IMR-90 (cell line): ENCODE results near the gene SH3D21. TPM values are rescaled to one million over a fixed set of nuclear protein-coding genes. Genes with fewer than 3 reads are reported as not detected.

Source experiments
- ATAC-seq: fragments of 200-7000 bp; cut with Tn5 transposase; 2 replicates; pipeline ENCODE4 v1.9.1; 2020; ENCODE audit warnings: low read depth, mild to moderate bottlenecking, moderate library complexity
- BruUV-seq: library from RNA; stranded (reverse); fragments of 400-500 nt; replicated peaks from 2 replicates; lab custom pipeline; 2021; lab: Mats Ljungman, UMichigan
- CTCF ChIA-PET: fragments of 300-600 bp; formaldehyde crosslinking; extraction: SDS; loops from one replicate; lab custom pipeline; 2021; ENCODE audit warnings: antibody characterized with exemption; lab: Yijun Ruan, JAX
- POLR2A ChIA-PET: fragments of 300-600 bp; sonication (Branson Sonifier 250); formaldehyde crosslinking; loops from one replicate; lab custom pipeline; 2022; ENCODE audit warnings: antibody characterized with exemption; ENCODE audit not compliant: unreplicated experiment; lab: Charles Lee
- DNase-seq: peaks from one replicate; pipeline ENCODE4 v3.0.0; 2013
- H2AFZ ChIP-seq: replicated peaks from 2 replicates; pipeline ENCODE3; 2013; ENCODE audit warnings: low read length, mild to moderate bottlenecking; ENCODE audit not compliant: poor library complexity
- H2AK5ac ChIP-seq: 2 replicates; pipeline ENCODE4 v1.6.1; 2013; ENCODE audit warnings: low read depth, low read length, inconsistent platforms
- H2AK9ac ChIP-seq: replicated peaks from 2 replicates; pipeline ENCODE3; 2013; ENCODE audit warnings: mild to moderate bottlenecking, low read depth, low read length, moderate library complexity; ENCODE audit not compliant: poor library complexity
- H2BK120ac ChIP-seq: 2 replicates; pipeline ENCODE4 v1.6.1; 2013; ENCODE audit warnings: low read depth, low read length, inconsistent platforms
- H2BK15ac ChIP-seq: 3 replicates; pipeline ENCODE4 v1.6.1; 2013; ENCODE audit warnings: low read depth, low read length, inconsistent platforms
- H2BK20ac ChIP-seq: 2 replicates; pipeline ENCODE4 v1.6.1; 2013; ENCODE audit warnings: low read depth, mild to moderate bottlenecking, inconsistent platforms, low read length, moderate library complexity
- H2BK5ac ChIP-seq: 2 replicates; pipeline ENCODE4 v1.6.1; 2013; ENCODE audit warnings: mild to moderate bottlenecking, low read depth, low read length, inconsistent platforms; ENCODE audit not compliant: poor library complexity, severe bottlenecking
- H3K14ac ChIP-seq: replicated peaks from 2 replicates; pipeline ENCODE4 v1.6.1; 2013; ENCODE audit warnings: low read depth, low read length, inconsistent platforms
- H3K18ac ChIP-seq: 2 replicates; pipeline ENCODE4 v1.6.1; 2013; ENCODE audit warnings: low read depth, low read length, control low read depth
- H3K23ac ChIP-seq: 2 replicates; pipeline ENCODE4 v1.6.1; 2013; ENCODE audit warnings: low read depth, low read length, inconsistent platforms
- H3K27ac ChIP-seq: 2 replicates; pipeline ENCODE4 v1.5.1; 2013; ENCODE audit warnings: mild to moderate bottlenecking, control low read depth, low read length; ENCODE audit not compliant: insufficient read depth
- H3K27me3 ChIP-seq: 2 replicates; pipeline ENCODE4 v1.6.1; 2013; ENCODE audit warnings: low read length; ENCODE audit not compliant: control insufficient read depth, insufficient read depth
- H3K36me3 ChIP-seq: 2 replicates; pipeline ENCODE4 v1.6.1; 2013; ENCODE audit warnings: low read length, mixed read lengths; ENCODE audit not compliant: control insufficient read depth, insufficient read depth
- H3K4ac ChIP-seq: 2 replicates; pipeline ENCODE4 v1.6.1; 2013; ENCODE audit warnings: low read depth, low read length, inconsistent platforms
- H3K4me1 ChIP-seq: 2 replicates; pipeline ENCODE4 v1.6.1; 2013; ENCODE audit warnings: low read length, mixed read lengths; ENCODE audit not compliant: control insufficient read depth, insufficient read depth
- H3K4me2 ChIP-seq: 2 replicates; pipeline ENCODE4 v1.6.1; 2013; ENCODE audit warnings: low read depth, mild to moderate bottlenecking, control low read depth, low read length, moderate library complexity
- H3K4me3 ChIP-seq: 2 replicates; pipeline ENCODE4 v1.5.1; 2013; ENCODE audit warnings: low read depth, mild to moderate bottlenecking, control low read depth, low read length, moderate library complexity; ENCODE audit not compliant: insufficient read depth
- H3K56ac ChIP-seq: 2 replicates; pipeline ENCODE4 v1.6.1; 2013; ENCODE audit warnings: low read length, inconsistent platforms; ENCODE audit not compliant: insufficient read depth; ENCODE audit errors: extremely low read depth
- H3K79me1 ChIP-seq, 2 experiments: 2 replicates each; pipeline ENCODE4 v1.6.1; 2013; ENCODE audit warnings: low read length in 2 of 2, inconsistent platforms in 1 of 2, low read depth in 1 of 2
- H3K9ac ChIP-seq: 2 replicates; pipeline ENCODE4 v1.6.1; 2013; ENCODE audit warnings: low read depth, low read length, control low read depth
- H3K9me1 ChIP-seq: 2 replicates; pipeline ENCODE4 v1.6.1; 2013; ENCODE audit warnings: low read length, inconsistent platforms; ENCODE audit not compliant: insufficient read depth
- H3K9me3 ChIP-seq: 2 replicates; pipeline ENCODE4 v1.6.1; 2013; ENCODE audit warnings: low read length; ENCODE audit not compliant: control insufficient read depth, insufficient read depth
- H4K20me1 ChIP-seq: 2 replicates; pipeline ENCODE4 v1.6.1; 2013; ENCODE audit warnings: low read length, inconsistent platforms; ENCODE audit not compliant: insufficient read depth
- H4K5ac ChIP-seq: 2 replicates; pipeline ENCODE4 v1.6.1; 2013; ENCODE audit warnings: mild to moderate bottlenecking, low read depth, low read length, control low read depth
- H4K8ac ChIP-seq, 2 experiments: 2 replicates each; pipeline ENCODE4 v1.6.1; 2013; ENCODE audit warnings: low read depth in 2 of 2, low read length in 2 of 2, control low read depth in 1 of 2, inconsistent platforms in 1 of 2
- H4K91ac ChIP-seq: 2 replicates; pipeline ENCODE4 v1.6.1; 2013; ENCODE audit warnings: low read depth, low read length, inconsistent platforms; ENCODE audit not compliant: insufficient read depth
- ELK1 ChIP-seq: fragments of 150-350 bp; IDR thresholded peaks from 2 replicates; pipeline ENCODE4 v1.6.1; 2016; ENCODE audit warnings: low read depth, mild to moderate bottlenecking, low read length, moderate library complexity, borderline replicate concordance
- RAD21 ChIP-seq: IDR thresholded peaks from 2 replicates; pipeline ENCODE4 v1.6.1; 2012; ENCODE audit warnings: low read length, improper control_type of control experiment
- RCOR1 ChIP-seq: IDR thresholded peaks from 2 replicates; pipeline ENCODE4 v1.6.1; 2012; ENCODE audit warnings: mild to moderate bottlenecking, low read length, improper control_type of control experiment; ENCODE audit not compliant: insufficient replicate concordance
- WGBS, 2 experiments: methylation state at CpG; one replicate each; pipeline versions ENCODE4 v1.1.5 to v1.1.7; 2013; ENCODE audit warnings: missing lambda C conversion rate in 2 of 2; ENCODE audit not compliant: insufficient read length in 1 of 2; ENCODE audit errors: extremely low coverage in 2 of 2; 5-methylcytosine and 5-hydroxymethylcytosine counted together
- dilution Hi-C: fragments of 300-500 bp; cut with HindIII; formaldehyde crosslinking; loops from one replicate; pipeline ENCODE4 v1.14.3; 2018; ENCODE audit warnings: low sequenced_read_pairs; ENCODE audit not compliant: unreplicated experiment
- in situ Hi-C: fragments of 300-500 bp; cut with MboI; formaldehyde crosslinking; loops from 3 replicates; pipeline ENCODE4 v1.14.3; 2019; ENCODE audit warnings: low sequenced_read_pairs, inconsistent platforms, mixed read lengths
- intact Hi-C: fragments of 100-400 bp; cut with micrococcal nuclease; formaldehyde crosslinking; loops from 2 replicates; pipeline ENCODE4 v1.10.0; 2022
- polyA plus RNA-seq, 3 experiments: library from polyadenylated mRNA; depleted of rRNA; stranded (reverse); fragments of >200 nt; gene quantifications; 2 replicates each; pipeline ENCODE4 v1.2.3, GENCODE V29; 2012; ENCODE audit warnings: low replicate concordance in 1 of 3
- total RNA-seq: library from RNA; depleted of rRNA; stranded (reverse); fragments of >200 nt; gene quantifications from 2 replicates; pipeline ENCODE4 v1.2.3, GENCODE V29; 2012

SH3D21 gene
- total and polyA plus RNA-seq, 2 of the 4 experiments (the other 2 are of a cell fraction) = 1.8 to 11.9 TPM

- Histone ChIP-seq H3K4ac (peak overlapping the region; percentile 100), H3K4me2 (no peak overlapping the region), H3K14ac (peak overlapping the region; percentile 87), H3K27ac (peak overlapping the region; percentile 91), H4K8ac (peak overlapping the region; percentile 78 to 98; a peak in 3 of 4 replicates), H2AK5ac (peak overlapping the region; percentile 98), H4K20me1 (no peaks in the 10 kb centered on the region), H3K23ac (peak overlapping the region; percentile 83; the same call in 1 of the 2 replicates), H3K79me1 (peaks cover 13 to 73% of the 10 kb centered on the region in 2 experiments; a peak in 3 of 4 replicates), H3K4me3 (no peak overlapping the region), H2BK15ac (peak overlapping the region; percentile 97; the same call in 2 of the 3 replicates), H3K9me3 (no peaks in the 10 kb centered on the region), H2BK120ac (peak overlapping the region; percentile 99), H2AFZ (no peak overlapping the region), H3K27me3 (no peaks in the 10 kb centered on the region), H3K36me3 (peaks cover 50% of the 10 kb centered on the region), H2AK9ac (peak overlapping the region; percentile 90), H4K5ac (peak overlapping the region; percentile 43), H2BK5ac (peak overlapping the region; percentile 99), H3K9me1 (peaks cover 37% of the 10 kb centered on the region), H3K9ac (peak overlapping the region; percentile 18), H3K18ac (peak overlapping the region; percentile 29; the same call in 1 of the 2 replicates), H3K4me1 (peaks cover 45% of the 10 kb centered on the region), H2BK20ac (peak overlapping the region; percentile 93), H3K56ac (0 out of 2 replicates have a peak overlapping the region, but pooled peaks have one; percentile 6), H4K91ac (peak overlapping the region; percentile 100)
- BruUV-seq = no TSS peak
- no peak for DNase-seq
- WGBS, 2 experiments = 65% methylated on average over 15 of the region's 16 CpGs; no CpG with 5 or more reads in 1 of the 2 experiments
- CTCF ChIA-PET = interaction anchor here (1.4 kb wide), 1 partner anchor 16 kb away, joined by 6 read pairs; no protein-coding TSS in a partner anchor
- in situ Hi-C loops (no loop called here), dilution Hi-C loops (no loop called here), intact Hi-C loops (loop anchor here (2.0 kb wide), 2 partner anchors 27 to 71 kb away; partner anchors contain the start of gene EVA1B)
- no peak for ATAC-seq
- no peak for TF ChIP-seq RAD21
- no peak for TF ChIP-seq ELK1
- TF ChIP-seq RCOR1 = no peak
- POLR2A ChIA-PET = no interaction called here
These were observed 43.7 kb downstream of the SH3D21 start for GRCh38 chr1:36349839-36350238.
